Cardiac fibroblast (primary cell): ENCODE data around the gene LANCL1.

ENCODE experiments used
- DNase-seq, 2 donors: peaks; one replicate each; pipeline versions ENCODE4 v3.0.0 to v3.0.0-alpha.2; 2010; ENCODE audit warnings: low read depth in 2 of 2
- H3K4me3 ChIP-seq, 2 donors: replicated peaks in 1 of 2; 1 replicate in 1 of 2; 2 replicates in 1 of 2; pipeline ENCODE4 v1.5.1; 2011; ENCODE audit warnings: low read depth in 2 of 2, low read length in 2 of 2, mild to moderate bottlenecking in 2 of 2, moderate library complexity in 1 of 2
- TF ChIP-seq, protein P1 (sequence below): IDR thresholded peaks from one replicate; pipeline ENCODE4 v1.5.1; 2011; ENCODE audit warnings: low read depth, mild to moderate bottlenecking, low read length, inconsistent platforms

The LANCL1 gene

DNA sequence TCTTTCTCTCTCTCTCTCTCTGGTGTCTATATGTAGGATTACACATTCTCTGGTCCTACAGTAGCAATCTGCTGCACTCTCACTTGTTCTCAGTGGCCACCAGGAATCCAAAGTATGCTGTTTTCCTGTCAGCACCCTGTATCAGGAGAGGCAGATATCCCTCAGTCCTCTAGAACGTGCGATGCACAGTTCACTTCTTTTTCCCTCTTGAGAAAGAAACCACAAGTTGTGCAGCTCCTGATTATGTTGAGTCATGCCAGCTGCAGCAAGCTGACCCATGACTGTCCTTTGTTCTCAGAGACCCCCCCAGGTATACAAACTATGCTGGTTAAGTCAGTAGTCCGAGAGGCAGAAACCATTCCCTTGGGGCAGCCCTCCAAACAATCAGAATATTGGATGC is 54.6 kb downstream of the LANCL1 start:
- DNase-seq = peak; percentile 84

GRCh38 chr2:210412660-210413059 is 63.9 kb downstream of the LANCL1 start:
- TF ChIP-seq, protein P1, sequence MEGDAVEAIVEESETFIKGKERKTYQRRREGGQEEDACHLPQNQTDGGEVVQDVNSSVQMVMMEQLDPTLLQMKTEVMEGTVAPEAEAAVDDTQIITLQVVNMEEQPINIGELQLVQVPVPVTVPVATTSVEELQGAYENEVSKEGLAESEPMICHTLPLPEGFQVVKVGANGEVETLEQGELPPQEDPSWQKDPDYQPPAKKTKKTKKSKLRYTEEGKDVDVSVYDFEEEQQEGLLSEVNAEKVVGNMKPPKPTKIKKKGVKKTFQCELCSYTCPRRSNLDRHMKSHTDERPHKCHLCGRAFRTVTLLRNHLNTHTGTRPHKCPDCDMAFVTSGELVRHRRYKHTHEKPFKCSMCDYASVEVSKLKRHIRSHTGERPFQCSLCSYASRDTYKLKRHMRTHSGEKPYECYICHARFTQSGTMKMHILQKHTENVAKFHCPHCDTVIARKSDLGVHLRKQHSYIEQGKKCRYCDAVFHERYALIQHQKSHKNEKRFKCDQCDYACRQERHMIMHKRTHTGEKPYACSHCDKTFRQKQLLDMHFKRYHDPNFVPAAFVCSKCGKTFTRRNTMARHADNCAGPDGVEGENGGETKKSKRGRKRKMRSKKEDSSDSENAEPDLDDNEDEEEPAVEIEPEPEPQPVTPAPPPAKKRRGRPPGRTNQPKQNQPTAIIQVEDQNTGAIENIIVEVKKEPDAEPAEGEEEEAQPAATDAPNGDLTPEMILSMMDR = no peak
- no peak for DNase-seq
- no peak overlapping the region for H3K4me3 ChIP-seq

More for the DNA sequence above, 54.6 kb downstream of the LANCL1 start:
- no peak overlapping the region for H3K4me3 ChIP-seq
- TF ChIP-seq, protein P1 = no peak

GRCh38 chr2:210410542-210410941 is 66.0 kb downstream of the LANCL1 start:
- no peak overlapping the region for H3K4me3 ChIP-seq
- no peak for DNase-seq
- TF ChIP-seq, protein P1 = no peak

GRCh38 chr2:210399440-210400041 is 77.0 kb downstream of the LANCL1 start:
- no peak overlapping the region for H3K4me3 ChIP-seq
- peak; percentile 29 to 40 for DNase-seq
- TF ChIP-seq, protein P1 = peak; percentile 17

DNA sequence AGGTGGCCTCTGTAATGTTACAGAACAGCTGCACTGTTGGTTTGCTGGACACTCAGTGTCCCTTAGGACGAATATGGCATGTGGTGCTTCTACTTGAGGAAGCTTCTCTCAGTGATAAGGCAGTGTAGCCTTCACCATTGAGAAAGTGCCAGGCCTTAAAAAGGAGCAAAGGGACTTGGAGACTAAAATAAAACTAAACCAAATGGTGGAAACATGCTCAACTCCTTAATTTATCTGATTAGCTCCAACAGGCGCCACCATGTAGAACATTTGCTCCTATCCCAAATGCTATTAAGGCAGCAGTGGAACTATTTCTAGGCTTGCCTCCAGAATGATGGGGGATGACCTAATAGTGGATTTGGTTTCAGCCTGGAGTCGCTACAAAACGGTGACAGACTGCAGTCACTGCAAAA is 84.1 kb downstream of the LANCL1 start:
- TF ChIP-seq, protein P1 = no peak
- H3K4me3 ChIP-seq = no peak overlapping the region
- DNase-seq = no peak

GRCh38 chr2:210389856-210390255 is 86.7 kb downstream of the LANCL1 start:
- no peak overlapping the region for H3K4me3 ChIP-seq
- TF ChIP-seq, protein P1 = no peak
- no peak for DNase-seq

- no peak for DNase-seq
- TF ChIP-seq, protein P1 = no peak
- no peak overlapping the region for H3K4me3 ChIP-seq
Observed at GRCh38 chr2:210388148-210388547, 88.4 kb downstream of the LANCL1 start.
